Stimulated activated CD4-positive, alpha-beta T cell treated with anti-CD3 and anti-CD28 coated beads, TNF-alpha, amount 100 ng/mL, for 24 hours (primary cell): ENCODE results near the gene TOMM20L.

Experiments used
- DNase-seq, 3 experiments: peaks; one replicate each; pipeline ENCODE4 v3.0.0-alpha.2; 2020; ENCODE audit warnings: low read depth in 3 of 3

The TOMM20L gene

GRCh38 chr14:58427281-58428117 lies 31.8 kb downstream of the TOMM20L start, which contains the start of the genes KIAA0586 and TIMM9:
Gene KIAA0586 (plus strand): TSS chr14:58427719. CDS start chr14:58428265, 546 bp downstream.
Gene TIMM9 (minus strand): TSS chr14:58427531. CDS start chr14:58411945, 15,586 bp downstream.
- peak; percentile 87 to 95 (median 94) for DNase-seq

- no peak for DNase-seq
Observed at GRCh38 chr14:58428118-58428683, 32.5 kb downstream of the TOMM20L start.

GRCh38 chr14:58430156-58430555 lies 34.4 kb downstream of the TOMM20L start:
- DNase-seq: no peak

GRCh38 chr14:58439476-58439875 lies 43.7 kb downstream of the TOMM20L start:
- DNase-seq: no peak

- no peak for DNase-seq
Observed at GRCh38 chr14:58444627-58445026, 48.9 kb downstream of the TOMM20L start.

GRCh38 chr14:58455593-58456265 lies 60.0 kb downstream of the TOMM20L start:
- DNase-seq: no peak
